ENCODE measurements around the gene USP21.

DNA sequence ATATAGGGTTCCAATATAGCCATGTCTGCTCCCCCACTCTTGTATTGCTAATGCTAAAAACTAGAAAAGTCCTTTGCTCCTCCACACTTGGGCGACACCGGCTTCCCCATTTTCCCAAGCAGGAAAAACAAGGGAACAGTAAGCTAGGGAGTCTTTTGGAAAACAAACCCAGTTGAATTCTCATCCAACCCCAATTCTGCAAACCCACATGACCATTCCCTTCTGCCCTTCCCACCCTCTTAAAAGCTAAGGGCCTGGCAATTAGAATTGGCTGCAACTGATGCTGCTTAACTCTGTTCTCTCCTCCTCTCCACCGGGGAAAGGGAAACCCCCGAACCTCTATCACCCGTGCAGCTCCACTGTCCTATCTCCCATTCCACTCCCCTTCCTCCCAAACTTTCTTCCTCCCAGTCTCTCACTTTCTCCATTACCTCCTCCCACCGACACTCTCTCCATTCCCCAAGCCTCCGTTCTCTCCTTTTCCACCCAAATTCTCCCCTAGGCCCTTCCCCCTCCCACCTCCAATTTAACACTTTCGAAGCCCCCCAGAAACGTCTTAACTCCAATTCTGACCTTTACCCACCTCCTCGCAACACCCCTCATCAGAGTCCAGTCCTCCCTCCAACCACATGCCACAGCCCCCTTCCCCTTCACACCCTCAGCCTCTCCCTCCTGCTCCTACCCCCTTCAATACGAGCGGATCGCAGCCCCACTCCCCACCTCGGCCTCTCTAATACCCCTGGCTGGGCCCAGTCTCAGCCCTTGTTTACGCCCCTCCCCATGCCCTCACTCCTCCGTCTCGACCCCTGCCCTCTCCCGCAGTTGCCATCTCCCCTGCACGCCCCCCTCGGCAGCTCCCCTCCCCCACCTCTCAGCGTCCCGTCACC lies 27.5 kb upstream of the USP21 start:
- no peak for TF ChIP-seq EZH2 (IDR thresholded peaks at IDR 0.05)
- no peak for TF ChIP-seq POLR2AphosphoS5 (IDR thresholded peaks at IDR 0.05; ENCODE audit: borderline replicate concordance, low read depth, low read length)
- no peak for TF ChIP-seq FOXP2 (optimal IDR thresholded peaks at IDR 0.05; ENCODE audit: control extremely low read depth, extremely low read length, insufficient read depth)
